DND-41 (cell line): Measurements from ENCODE around the gene PRKCA.

Source experiments
- CTCF ChIP-seq: IDR thresholded peaks from 2 replicates; pipeline ENCODE4 v1.5.1; 2012; ENCODE audit warnings: borderline replicate concordance, low read length, moderate library complexity, mild to moderate bottlenecking; ENCODE audit not compliant: poor library complexity, severe bottlenecking; ENCODE audit errors: extremely low read depth
- EZH2 ChIP-seq: IDR thresholded peaks from 3 replicates; pipeline ENCODE4 v1.6.1; 2012; ENCODE audit warnings: borderline replicate concordance, low read depth, mild to moderate bottlenecking, moderate library complexity, low read length, inconsistent platforms; ENCODE audit not compliant: severe bottlenecking

GRCh38 chr17:66571745-66572144 lies 269.3 kb downstream of the PRKCA start:
- TF ChIP-seq CTCF: no peak
- no peak for TF ChIP-seq EZH2
